Measurements from ENCODE around the gene TPRN. TPM values are rescaled to one million over a fixed set of nuclear protein-coding genes. Genes with fewer than 3 reads are reported as not detected.

The TPRN gene
- total RNA-seq, 1 experiment from 2014 or later, result 43.1 TPM

DNA sequence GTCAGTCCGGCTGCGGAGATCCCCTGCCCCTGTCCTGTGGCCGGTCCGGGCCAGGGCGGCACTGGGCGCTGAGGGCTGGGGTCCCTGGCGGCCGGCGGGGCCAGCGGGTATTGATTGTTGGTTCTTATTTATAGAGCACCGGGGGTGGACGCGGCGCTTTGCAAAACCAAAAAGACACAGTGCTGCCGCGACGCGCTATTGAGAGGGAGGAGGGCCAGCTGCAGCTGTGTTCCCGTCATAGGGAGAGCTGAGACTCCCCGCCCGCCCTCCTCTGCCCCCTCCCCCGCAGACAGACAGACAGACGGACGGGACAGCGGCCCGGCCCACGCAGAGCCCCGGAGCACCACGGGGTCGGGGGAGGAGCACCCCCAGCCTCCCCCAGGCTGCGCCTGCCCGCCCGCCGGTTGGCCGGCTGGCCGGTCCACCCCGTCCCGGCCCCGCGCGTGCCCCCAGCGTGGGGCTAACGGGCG, 33.2 kb downstream of the TPRN start:
- TF ChIP-seq, protein P1, sequence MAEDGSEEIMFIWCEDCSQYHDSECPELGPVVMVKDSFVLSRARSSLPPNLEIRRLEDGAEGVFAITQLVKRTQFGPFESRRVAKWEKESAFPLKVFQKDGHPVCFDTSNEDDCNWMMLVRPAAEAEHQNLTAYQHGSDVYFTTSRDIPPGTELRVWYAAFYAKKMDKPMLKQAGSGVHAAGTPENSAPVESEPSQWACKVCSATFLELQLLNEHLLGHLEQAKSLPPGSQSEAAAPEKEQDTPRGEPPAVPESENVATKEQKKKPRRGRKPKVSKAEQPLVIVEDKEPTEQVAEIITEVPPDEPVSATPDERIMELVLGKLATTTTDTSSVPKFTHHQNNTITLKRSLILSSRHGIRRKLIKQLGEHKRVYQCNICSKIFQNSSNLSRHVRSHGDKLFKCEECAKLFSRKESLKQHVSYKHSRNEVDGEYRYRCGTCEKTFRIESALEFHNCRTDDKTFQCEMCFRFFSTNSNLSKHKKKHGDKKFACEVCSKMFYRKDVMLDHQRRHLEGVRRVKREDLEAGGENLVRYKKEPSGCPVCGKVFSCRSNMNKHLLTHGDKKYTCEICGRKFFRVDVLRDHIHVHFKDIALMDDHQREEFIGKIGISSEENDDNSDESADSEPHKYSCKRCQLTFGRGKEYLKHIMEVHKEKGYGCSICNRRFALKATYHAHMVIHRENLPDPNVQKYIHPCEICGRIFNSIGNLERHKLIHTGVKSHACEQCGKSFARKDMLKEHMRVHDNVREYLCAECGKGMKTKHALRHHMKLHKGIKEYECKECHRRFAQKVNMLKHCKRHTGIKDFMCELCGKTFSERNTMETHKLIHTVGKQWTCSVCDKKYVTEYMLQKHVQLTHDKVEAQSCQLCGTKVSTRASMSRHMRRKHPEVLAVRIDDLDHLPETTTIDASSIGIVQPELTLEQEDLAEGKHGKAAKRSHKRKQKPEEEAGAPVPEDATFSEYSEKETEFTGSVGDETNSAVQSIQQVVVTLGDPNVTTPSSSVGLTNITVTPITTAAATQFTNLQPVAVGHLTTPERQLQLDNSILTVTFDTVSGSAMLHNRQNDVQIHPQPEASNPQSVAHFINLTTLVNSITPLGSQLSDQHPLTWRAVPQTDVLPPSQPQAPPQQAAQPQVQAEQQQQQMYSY (CRISPR knock-in tag; IDR thresholded peaks at IDR 0.05), result no peak
- TF ChIP-seq NFE2L1 (CRISPR knock-in tag; IDR thresholded peaks at IDR 0.05), result no peak
- TF ChIP-seq, protein P2, sequence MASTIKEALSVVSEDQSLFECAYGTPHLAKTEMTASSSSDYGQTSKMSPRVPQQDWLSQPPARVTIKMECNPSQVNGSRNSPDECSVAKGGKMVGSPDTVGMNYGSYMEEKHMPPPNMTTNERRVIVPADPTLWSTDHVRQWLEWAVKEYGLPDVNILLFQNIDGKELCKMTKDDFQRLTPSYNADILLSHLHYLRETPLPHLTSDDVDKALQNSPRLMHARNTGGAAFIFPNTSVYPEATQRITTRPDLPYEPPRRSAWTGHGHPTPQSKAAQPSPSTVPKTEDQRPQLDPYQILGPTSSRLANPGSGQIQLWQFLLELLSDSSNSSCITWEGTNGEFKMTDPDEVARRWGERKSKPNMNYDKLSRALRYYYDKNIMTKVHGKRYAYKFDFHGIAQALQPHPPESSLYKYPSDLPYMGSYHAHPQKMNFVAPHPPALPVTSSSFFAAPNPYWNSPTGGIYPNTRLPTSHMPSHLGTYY (CRISPR knock-in tag; IDR thresholded peaks at IDR 0.05), result no peak
- Mint-ChIP-seq H3K4me3 (no peak overlapping the region), H3K27ac (no peak overlapping the region), H3K36me3 (no peaks in the 10 kb centered on the region), H3K27me3 (ENCODE audit: low read depth) (peaks cover 75% of the 10 kb centered on the region), H3K9me3 (no peaks in the 10 kb centered on the region), H3K4me1 (peaks cover 6% of the 10 kb centered on the region)
- CTCF ChIA-PET, result interaction anchor here (0.7 to 3.6 kb wide), 9 partner anchors 9 to 132 kb away, joined by 3 to 17 read pairs (median 7); partner anchors contain the start of genes ANAPC2, MAN1B1 and SSNA1
- ATAC-seq (no peak), DNase-seq (ENCODE audit: low spot score) (no peak)
- POLR2A ChIA-PET, result interaction anchor here (0.9 kb wide), 1 partner anchor 25 kb away, joined by 5 read pairs; no protein-coding TSS in a partner anchor

DNA sequence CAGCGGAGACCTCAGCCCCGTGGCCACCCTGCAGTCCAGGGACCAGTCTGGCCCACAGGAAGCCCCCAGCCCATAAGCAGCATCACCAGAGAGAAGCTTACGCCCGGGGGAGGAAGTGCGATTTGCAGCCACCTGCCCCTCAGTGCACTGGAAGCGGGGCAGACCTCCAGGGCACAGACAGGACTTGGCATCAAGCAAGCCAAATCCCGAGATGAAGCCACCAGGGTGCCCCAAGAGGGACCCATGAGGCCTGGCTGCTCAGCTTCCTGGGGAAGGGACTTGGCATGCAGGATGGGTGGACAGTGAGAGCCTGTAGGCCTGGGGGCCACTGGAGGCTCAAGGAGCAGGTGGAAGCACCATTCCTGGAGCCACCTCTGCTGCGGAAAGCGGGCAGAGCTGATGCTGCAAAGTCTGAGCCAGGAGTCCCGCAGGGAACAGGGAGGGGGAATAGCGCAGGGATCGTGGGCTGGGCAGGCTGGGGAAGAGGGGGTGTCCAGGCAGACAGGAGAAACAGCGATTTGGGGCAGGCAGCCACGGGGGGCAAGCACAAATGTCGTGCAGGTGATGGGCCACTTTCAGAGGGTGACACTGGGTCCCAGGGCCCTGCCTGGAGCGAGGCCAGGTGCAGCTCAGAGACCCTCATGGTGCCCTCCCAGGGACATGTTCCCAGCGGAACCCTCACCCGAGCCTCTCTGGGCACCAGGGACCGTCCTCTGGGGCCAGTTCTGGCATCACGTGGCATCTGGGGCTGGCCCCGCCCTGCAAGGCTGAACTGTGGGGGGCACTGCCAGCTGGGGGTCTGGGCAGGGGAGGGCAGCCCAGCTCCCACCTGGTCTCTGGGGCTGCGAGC, 33.9 kb downstream of the TPRN start:
- Mint-ChIP-seq H3K4me1 (peaks cover 6% of the 10 kb centered on the region), H3K4me3 (no peak overlapping the region), H3K27ac (no peak overlapping the region), H3K36me3 (no peaks in the 10 kb centered on the region), H3K9me3 (no peaks in the 10 kb centered on the region), H3K27me3 (ENCODE audit: low read depth) (peaks cover 80% of the 10 kb centered on the region)
- POLR2A ChIA-PET, result interaction anchor here (0.9 kb wide), 1 partner anchor 26 kb away, joined by 5 read pairs; no protein-coding TSS in a partner anchor
- TF ChIP-seq, protein P3, sequence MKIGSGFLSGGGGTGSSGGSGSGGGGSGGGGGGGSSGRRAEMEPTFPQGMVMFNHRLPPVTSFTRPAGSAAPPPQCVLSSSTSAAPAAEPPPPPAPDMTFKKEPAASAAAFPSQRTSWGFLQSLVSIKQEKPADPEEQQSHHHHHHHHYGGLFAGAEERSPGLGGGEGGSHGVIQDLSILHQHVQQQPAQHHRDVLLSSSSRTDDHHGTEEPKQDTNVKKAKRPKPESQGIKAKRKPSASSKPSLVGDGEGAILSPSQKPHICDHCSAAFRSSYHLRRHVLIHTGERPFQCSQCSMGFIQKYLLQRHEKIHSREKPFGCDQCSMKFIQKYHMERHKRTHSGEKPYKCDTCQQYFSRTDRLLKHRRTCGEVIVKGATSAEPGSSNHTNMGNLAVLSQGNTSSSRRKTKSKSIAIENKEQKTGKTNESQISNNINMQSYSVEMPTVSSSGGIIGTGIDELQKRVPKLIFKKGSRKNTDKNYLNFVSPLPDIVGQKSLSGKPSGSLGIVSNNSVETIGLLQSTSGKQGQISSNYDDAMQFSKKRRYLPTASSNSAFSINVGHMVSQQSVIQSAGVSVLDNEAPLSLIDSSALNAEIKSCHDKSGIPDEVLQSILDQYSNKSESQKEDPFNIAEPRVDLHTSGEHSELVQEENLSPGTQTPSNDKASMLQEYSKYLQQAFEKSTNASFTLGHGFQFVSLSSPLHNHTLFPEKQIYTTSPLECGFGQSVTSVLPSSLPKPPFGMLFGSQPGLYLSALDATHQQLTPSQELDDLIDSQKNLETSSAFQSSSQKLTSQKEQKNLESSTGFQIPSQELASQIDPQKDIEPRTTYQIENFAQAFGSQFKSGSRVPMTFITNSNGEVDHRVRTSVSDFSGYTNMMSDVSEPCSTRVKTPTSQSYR (CRISPR knock-in tag; IDR thresholded peaks at IDR 0.05), result no peak
- no peak for TF ChIP-seq RELA (CRISPR knock-in tag; IDR thresholded peaks at IDR 0.05; ENCODE audit: borderline replicate concordance)
- ATAC-seq (no peak), DNase-seq (ENCODE audit: low spot score) (no peak)
- CTCF ChIA-PET, result interaction anchor here (0.7 to 3.6 kb wide), 4 partner anchors 10 to 22 kb away, joined by 3 to 17 read pairs (median 4); partner anchors contain the start of genes ANAPC2 and SSNA1

DNA sequence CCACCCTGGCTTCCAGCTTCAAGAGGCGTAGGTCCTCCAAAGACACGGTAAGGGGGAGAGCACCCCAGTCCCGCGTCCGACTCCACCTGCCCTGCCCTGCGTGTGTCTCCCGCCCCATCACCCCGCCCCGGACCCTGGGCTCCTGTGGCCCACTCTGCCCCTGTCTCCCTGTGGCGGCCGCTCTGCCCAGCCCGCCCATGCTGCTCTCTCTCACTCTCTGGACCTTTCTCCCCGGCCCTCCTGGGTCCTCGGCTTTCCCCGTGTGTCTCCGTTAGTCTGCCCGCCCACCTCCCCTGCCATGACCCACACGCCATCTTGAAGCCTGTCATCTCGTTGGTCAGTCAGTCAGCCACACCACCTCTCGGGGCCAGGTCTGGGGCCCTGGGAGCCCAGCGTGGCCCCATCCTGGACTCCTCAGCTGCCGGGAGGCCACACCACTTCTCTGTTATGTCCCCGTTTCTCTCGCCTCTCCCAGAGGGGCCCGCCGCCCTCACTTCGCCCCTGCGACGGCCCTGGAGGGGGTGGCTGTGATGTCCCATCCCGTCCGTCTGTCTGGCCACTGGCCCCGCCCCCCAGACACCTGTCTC, 35.2 kb downstream of the TPRN start:
- H3K27ac Mint-ChIP-seq, result no peak overlapping the region
- CTCF ChIA-PET, result interaction anchor here (0.5 to 3.6 kb wide), 3 partner anchors 11 to 52 kb away, joined by 3 to 17 read pairs (median 4); partner anchors contain the start of genes ANAPC2 and SSNA1
- ATAC-seq (no peak), DNase-seq (ENCODE audit: low spot score) (no peak)
- H3K27me3 Mint-ChIP-seq (ENCODE audit: low read depth), result peaks cover 75% of the 10 kb centered on the region
- no peaks in the 10 kb centered on the region for H3K9me3 Mint-ChIP-seq
- POLR2A ChIA-PET, result no interaction called here
- H3K4me1 Mint-ChIP-seq, result peaks cover 3% of the 10 kb centered on the region
- H3K4me3 Mint-ChIP-seq, result no peak overlapping the region
- H3K36me3 Mint-ChIP-seq, result no peaks in the 10 kb centered on the region
- TF ChIP-seq ZNF423 (CRISPR knock-in tag; IDR thresholded peaks at IDR 0.05), result no peak
- no peak for TF ChIP-seq CBFB (CRISPR knock-in tag; IDR thresholded peaks at IDR 0.05; ENCODE audit: low read depth)
- TF ChIP-seq, protein P4, sequence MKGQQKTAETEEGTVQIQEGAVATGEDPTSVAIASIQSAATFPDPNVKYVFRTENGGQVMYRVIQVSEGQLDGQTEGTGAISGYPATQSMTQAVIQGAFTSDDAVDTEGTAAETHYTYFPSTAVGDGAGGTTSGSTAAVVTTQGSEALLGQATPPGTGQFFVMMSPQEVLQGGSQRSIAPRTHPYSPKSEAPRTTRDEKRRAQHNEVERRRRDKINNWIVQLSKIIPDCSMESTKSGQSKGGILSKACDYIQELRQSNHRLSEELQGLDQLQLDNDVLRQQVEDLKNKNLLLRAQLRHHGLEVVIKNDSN (CRISPR knock-in tag; IDR thresholded peaks at IDR 0.05), result no peak
- no peak for TF ChIP-seq ZNF121 (CRISPR knock-in tag; IDR thresholded peaks at IDR 0.05)
- no peak for TF ChIP-seq NR3C1 (CRISPR knock-in tag; conservative IDR thresholded peaks at IDR 0.05; ENCODE audit: low read depth)
- no peak for TF ChIP-seq CREM (CRISPR knock-in tag; IDR thresholded peaks at IDR 0.05)
- TF ChIP-seq, protein P5, sequence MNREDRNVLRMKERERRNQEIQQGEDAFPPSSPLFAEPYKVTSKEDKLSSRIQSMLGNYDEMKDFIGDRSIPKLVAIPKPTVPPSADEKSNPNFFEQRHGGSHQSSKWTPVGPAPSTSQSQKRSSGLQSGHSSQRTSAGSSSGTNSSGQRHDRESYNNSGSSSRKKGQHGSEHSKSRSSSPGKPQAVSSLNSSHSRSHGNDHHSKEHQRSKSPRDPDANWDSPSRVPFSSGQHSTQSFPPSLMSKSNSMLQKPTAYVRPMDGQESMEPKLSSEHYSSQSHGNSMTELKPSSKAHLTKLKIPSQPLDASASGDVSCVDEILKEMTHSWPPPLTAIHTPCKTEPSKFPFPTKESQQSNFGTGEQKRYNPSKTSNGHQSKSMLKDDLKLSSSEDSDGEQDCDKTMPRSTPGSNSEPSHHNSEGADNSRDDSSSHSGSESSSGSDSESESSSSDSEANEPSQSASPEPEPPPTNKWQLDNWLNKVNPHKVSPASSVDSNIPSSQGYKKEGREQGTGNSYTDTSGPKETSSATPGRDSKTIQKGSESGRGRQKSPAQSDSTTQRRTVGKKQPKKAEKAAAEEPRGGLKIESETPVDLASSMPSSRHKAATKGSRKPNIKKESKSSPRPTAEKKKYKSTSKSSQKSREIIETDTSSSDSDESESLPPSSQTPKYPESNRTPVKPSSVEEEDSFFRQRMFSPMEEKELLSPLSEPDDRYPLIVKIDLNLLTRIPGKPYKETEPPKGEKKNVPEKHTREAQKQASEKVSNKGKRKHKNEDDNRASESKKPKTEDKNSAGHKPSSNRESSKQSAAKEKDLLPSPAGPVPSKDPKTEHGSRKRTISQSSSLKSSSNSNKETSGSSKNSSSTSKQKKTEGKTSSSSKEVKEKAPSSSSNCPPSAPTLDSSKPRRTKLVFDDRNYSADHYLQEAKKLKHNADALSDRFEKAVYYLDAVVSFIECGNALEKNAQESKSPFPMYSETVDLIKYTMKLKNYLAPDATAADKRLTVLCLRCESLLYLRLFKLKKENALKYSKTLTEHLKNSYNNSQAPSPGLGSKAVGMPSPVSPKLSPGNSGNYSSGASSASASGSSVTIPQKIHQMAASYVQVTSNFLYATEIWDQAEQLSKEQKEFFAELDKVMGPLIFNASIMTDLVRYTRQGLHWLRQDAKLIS (CRISPR knock-in tag; IDR thresholded peaks at IDR 0.05; ENCODE audit: borderline replicate concordance), result no peak
- TF ChIP-seq, protein P6, sequence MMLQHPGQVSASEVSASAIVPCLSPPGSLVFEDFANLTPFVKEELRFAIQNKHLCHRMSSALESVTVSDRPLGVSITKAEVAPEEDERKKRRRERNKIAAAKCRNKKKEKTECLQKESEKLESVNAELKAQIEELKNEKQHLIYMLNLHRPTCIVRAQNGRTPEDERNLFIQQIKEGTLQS (CRISPR knock-in tag; conservative IDR thresholded peaks at IDR 0.05), result no peak

All from WTC11 (cell line).